Loucy (cell line): ENCODE results near the gene EPS8L3.

Experiments used
- H2AFZ ChIP-seq: fragments of 200-600 bp; sonication (generic); 2 replicates; pipeline ENCODE4 v1.6.0; 2016; ENCODE audit warnings: antibody characterized with exemption, mild to moderate bottlenecking, low read length, moderate library complexity
- H3F3A ChIP-seq: fragments of 200-600 bp; 2 replicates; pipeline ENCODE4 v1.6.0; 2016; ENCODE audit warnings: antibody characterized with exemption, low read depth, mild to moderate bottlenecking
- H3K27me3 ChIP-seq: fragments of 200-600 bp; sonication (generic); 2 replicates; pipeline ENCODE4 v1.6.1; 2014; ENCODE audit warnings: low read length, mild to moderate bottlenecking; ENCODE audit not compliant: insufficient read depth, poor library complexity, severe bottlenecking
- H3K36me3 ChIP-seq: fragments of 200-600 bp; sonication (generic); 2 replicates; pipeline ENCODE4 v1.6.1; 2016; ENCODE audit warnings: low read length; ENCODE audit not compliant: insufficient read depth
- H3K4me1 ChIP-seq: fragments of 200-600 bp; sonication (generic); 2 replicates; pipeline ENCODE4 v1.5.1; 2014; ENCODE audit warnings: low read length, mild to moderate bottlenecking; ENCODE audit not compliant: insufficient read depth, poor library complexity, severe bottlenecking
- H3K4me2 ChIP-seq: fragments of 200-600 bp; sonication (generic); 2 replicates; pipeline ENCODE4 v1.6.0; 2014; ENCODE audit warnings: antibody characterized with exemption, low read length, low read depth, mild to moderate bottlenecking; ENCODE audit not compliant: poor library complexity, severe bottlenecking
- H3K4me3 ChIP-seq: fragments of 200-600 bp; sonication (generic); 2 replicates; pipeline ENCODE4 v1.5.1; 2014; ENCODE audit warnings: low read length, mild to moderate bottlenecking, mixed read lengths; ENCODE audit not compliant: poor library complexity, severe bottlenecking
- H3K79me2 ChIP-seq: fragments of 200-600 bp; sonication (generic); 2 replicates; pipeline ENCODE4 v1.6.1; 2014; ENCODE audit warnings: low read length; ENCODE audit not compliant: insufficient read depth
- H3K9ac ChIP-seq: fragments of 200-600 bp; sonication (generic); 2 replicates; pipeline ENCODE4 v1.6.0; 2014; ENCODE audit warnings: mild to moderate bottlenecking, low read depth, low read length, moderate library complexity; ENCODE audit not compliant: poor library complexity, severe bottlenecking
- H3K9me2 ChIP-seq: fragments of 200-600 bp; sonication (generic); replicated peaks from 2 replicates; pipeline ENCODE4 v1.6.1; 2016; ENCODE audit warnings: low read depth, low read length, mixed read lengths
- H3K9me3 ChIP-seq: fragments of 200-600 bp; sonication (generic); 2 replicates; pipeline ENCODE4 v1.6.1; 2014; ENCODE audit warnings: mild to moderate bottlenecking, antibody characterized with exemption, low read length, low read depth; ENCODE audit not compliant: insufficient read depth
- H4K20me1 ChIP-seq: fragments of 200-600 bp; sonication (generic); 2 replicates; pipeline ENCODE4 v1.6.0; 2014; ENCODE audit warnings: antibody characterized with exemption, low read length, mild to moderate bottlenecking; ENCODE audit not compliant: insufficient read depth, poor library complexity, severe bottlenecking
- CTCF ChIP-seq: fragments of 200-600 bp; sonication (generic); conservative IDR thresholded peaks from 2 replicates; pipeline ENCODE4 v1.5.1; 2014; ENCODE audit warnings: mild to moderate bottlenecking, antibody characterized with exemption, low read length
- EZH2phosphoT487 ChIP-seq: fragments of 200-600 bp; IDR thresholded peaks from 2 replicates; pipeline ENCODE4 v1.6.1; 2018; ENCODE audit warnings: antibody characterized with exemption, mild to moderate bottlenecking, moderate library complexity, borderline replicate concordance

Gene EPS8L3

GRCh38 chr1:109740615-109741373 is 22.9 kb downstream of the EPS8L3 start, which contains the start of gene GSTM3:
TSS of gene GSTM3 (minus strand) at chr1:109741038. CDS start at chr1:109740287, 751 bp downstream.
- Histone ChIP-seq H3K9me2 (no peaks in the 10 kb centered on the region), H3K79me2 (no peaks in the 10 kb centered on the region), H4K20me1 (no peaks in the 10 kb centered on the region), H3K9me3 (no peaks in the 10 kb centered on the region), H3F3A (no peaks in the 10 kb centered on the region), H3K4me1 (no peaks in the 10 kb centered on the region), H2AFZ (peak within 1 kb of the TSS; percentile 89), H3K9ac (peak within 1 kb of the TSS; percentile 62), H3K36me3 (no peaks in the 10 kb centered on the region), H3K4me2 (peak within 1 kb of the TSS; percentile 63), H3K27me3 (no peaks in the 10 kb centered on the region), H3K4me3 (peak within 1 kb of the TSS; percentile 71)
- TF ChIP-seq EZH2phosphoT487 (no peak), CTCF (no peak)

GRCh38 chr1:109739738-109740614 is 23.7 kb downstream of the EPS8L3 start:
- Histone ChIP-seq H3K9ac (peak overlapping the region; percentile 62), H3K9me2 (no peaks in the 10 kb centered on the region), H3K36me3 (no peaks in the 10 kb centered on the region), H3K4me1 (no peaks in the 10 kb centered on the region), H4K20me1 (no peaks in the 10 kb centered on the region), H3K27me3 (no peaks in the 10 kb centered on the region), H3K9me3 (no peaks in the 10 kb centered on the region), H2AFZ (peak overlapping the region; percentile 89), H3K79me2 (no peaks in the 10 kb centered on the region), H3F3A (no peaks in the 10 kb centered on the region), H3K4me3 (peak overlapping the region; percentile 71), H3K4me2 (peak overlapping the region; percentile 63)
- no peak for TF ChIP-seq CTCF
- no peak for TF ChIP-seq EZH2phosphoT487

GRCh38 chr1:109733236-109733870 is 30.4 kb downstream of the EPS8L3 start:
- TF ChIP-seq EZH2phosphoT487: no peak
- no peak for TF ChIP-seq CTCF
- Histone ChIP-seq H3K9me3 (no peaks in the 10 kb centered on the region), H3K9me2 (no peaks in the 10 kb centered on the region)

More at GRCh38 chr1:109733236-109733870, 30.4 kb downstream of the EPS8L3 start:
- Histone ChIP-seq H3K36me3 (no peaks in the 10 kb centered on the region), H3F3A (no peaks in the 10 kb centered on the region), H3K9ac (no peak overlapping the region), H3K4me1 (no peaks in the 10 kb centered on the region), H3K79me2 (no peaks in the 10 kb centered on the region), H3K4me2 (no peak overlapping the region), H3K27me3 (no peaks in the 10 kb centered on the region), H2AFZ (no peak overlapping the region), H4K20me1 (no peaks in the 10 kb centered on the region), H3K4me3 (no peak overlapping the region)
